ENCODE measurements around the gene ARHGAP45.

Gene ARHGAP45

DNA sequence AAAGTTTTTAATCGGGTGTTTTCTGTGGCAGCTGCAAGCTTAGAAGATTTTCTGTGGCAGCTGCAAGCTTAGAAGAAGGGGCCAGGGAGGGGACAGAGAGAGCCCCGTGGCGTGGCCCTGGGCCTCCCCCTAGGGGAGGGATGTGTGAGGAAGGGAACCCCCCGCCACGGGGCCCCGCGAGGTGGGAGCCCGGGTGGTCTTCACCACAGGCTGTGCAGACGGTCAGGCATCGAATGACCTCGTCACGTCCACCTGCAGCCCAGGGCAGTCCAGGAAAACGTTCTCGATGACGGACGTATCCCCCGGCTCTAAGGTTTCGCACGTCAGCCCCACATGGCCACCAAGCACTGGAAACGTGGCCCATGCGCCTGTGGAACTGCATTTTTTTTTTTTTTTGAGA, 19.6 kb downstream of the ARHGAP45 start:
- CTCF ChIA-PET, result interaction anchor here (1.0 to 7.1 kb wide), 8 partner anchors 9 to 223 kb away, joined by 3 to 34 read pairs (median 4); partner anchors contain the start of gene ARHGAP45
- no peaks in the 10 kb centered on the region for H3K9me3 ChIP-seq (ENCODE audit: control extremely low read depth in 1 of 5, control insufficient read depth in 4 of 5, insufficient read depth in 2 of 5, low read depth in 1 of 5, low read length in 4 of 5)
- peaks cover 2 to 38% (median 37%) of the 10 kb centered on the region in 4 experiments for H3K4me1 ChIP-seq (ENCODE audit: control extremely low read depth in 1 of 4, control insufficient read depth in 4 of 4, insufficient read depth in 4 of 4, low read length in 3 of 4)
- DNase-seq, result no peak
- peaks cover 9 to 66% (median 48%) of the 10 kb centered on the region in 4 experiments for H3K36me3 ChIP-seq (ENCODE audit: control insufficient read depth in 4 of 4, insufficient read depth in 4 of 4, low read length in 3 of 4)
- POLR2A ChIA-PET, result no interaction called here
- 86% methylated on average over 19 of the region's 21 CpGs for WGBS (ENCODE audit: insufficient coverage)
- no peaks in the 10 kb centered on the region for H3K27me3 ChIP-seq (replicated peaks in 2 of 5; ENCODE audit: control insufficient read depth in 4 of 5, insufficient read depth in 5 of 5, low read length in 4 of 5)
- H3K4me3 ChIP-seq (ENCODE audit: control insufficient read depth in 1 of 7, extremely low read depth in 1 of 7, insufficient read depth in 4 of 7, low read depth in 2 of 7, low read length in 6 of 7), result no peak overlapping the region
- no peak overlapping the region for H3K27ac ChIP-seq (ENCODE audit: insufficient read depth in 1 of 2, low read depth in 1 of 2, low read length in 2 of 2, poor library complexity in 1 of 2, severe bottlenecking in 2 of 2)

DNA sequence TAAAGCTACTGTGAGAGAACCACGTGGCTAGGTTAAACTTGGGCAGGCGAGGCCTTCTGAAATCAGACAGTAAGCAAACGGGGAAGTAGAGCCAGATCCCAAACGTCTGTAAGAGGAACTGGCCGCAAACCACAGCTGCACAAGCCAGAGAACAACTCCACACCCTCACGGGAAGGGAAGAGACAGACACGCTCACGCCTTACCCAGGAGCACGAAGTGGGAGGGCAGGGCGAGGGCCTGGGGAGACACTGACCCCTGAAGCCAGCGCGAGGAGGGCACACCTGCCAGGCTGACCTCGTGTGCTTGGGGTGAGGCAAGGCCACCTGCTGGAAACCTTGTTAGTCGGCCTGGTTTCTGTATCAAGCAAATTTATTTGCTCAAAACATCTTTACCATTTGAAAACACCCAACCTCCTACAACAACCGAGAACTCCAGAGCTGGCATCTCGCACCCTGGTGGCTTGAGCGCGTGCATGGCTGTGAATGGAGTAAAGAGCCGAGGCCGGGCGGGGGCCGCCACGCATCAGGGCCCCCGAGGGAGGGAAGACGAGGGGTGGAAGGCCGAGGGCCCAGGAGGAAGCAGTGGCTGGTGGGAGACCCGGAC, 20.9 kb downstream of the ARHGAP45 start:
- H3K27ac ChIP-seq (ENCODE audit: insufficient read depth in 1 of 2, low read depth in 1 of 2, low read length in 2 of 2, poor library complexity in 1 of 2, severe bottlenecking in 2 of 2), result peak overlapping the region in 1 of 2 experiments; percentile 49
- ChIA-PET POLR2A (interaction anchor here (0.6 to 1.3 kb wide), 5 partner anchors 9 to 23 kb away, joined by 3 to 5 read pairs (median 3); no protein-coding TSS in a partner anchor), CTCF (interaction anchor here (0.6 to 7.1 kb wide), 6 partner anchors 9 to 224 kb away, joined by 3 to 34 read pairs (median 4); partner anchors contain the start of gene ARHGAP45)
- no peaks in the 10 kb centered on the region for H3K27me3 ChIP-seq (replicated peaks in 2 of 5; ENCODE audit: control insufficient read depth in 4 of 5, insufficient read depth in 5 of 5, low read length in 4 of 5)
- H3K4me1 ChIP-seq (ENCODE audit: control extremely low read depth in 1 of 4, control insufficient read depth in 4 of 4, insufficient read depth in 4 of 4, low read length in 3 of 4), result peaks cover 2 to 39% (median 37%) of the 10 kb centered on the region in 4 experiments
- no peaks in the 10 kb centered on the region for H3K9me3 ChIP-seq (ENCODE audit: control extremely low read depth in 1 of 5, control insufficient read depth in 4 of 5, insufficient read depth in 2 of 5, low read depth in 1 of 5, low read length in 4 of 5)
- H3K4me3 ChIP-seq (ENCODE audit: control insufficient read depth in 1 of 7, extremely low read depth in 1 of 7, insufficient read depth in 4 of 7, low read depth in 2 of 7, low read length in 6 of 7), result peak overlapping the region in 2 of 7 experiments; percentile 2 to 23
- peak; percentile 86 to 95 (median 94) for DNase-seq
- H3K36me3 ChIP-seq (ENCODE audit: control insufficient read depth in 4 of 4, insufficient read depth in 4 of 4, low read length in 3 of 4), result peaks cover 8 to 65% (median 48%) of the 10 kb centered on the region in 4 experiments
- 5% methylated on average over 25 of the region's 27 CpGs for WGBS (ENCODE audit: insufficient coverage)

DNA sequence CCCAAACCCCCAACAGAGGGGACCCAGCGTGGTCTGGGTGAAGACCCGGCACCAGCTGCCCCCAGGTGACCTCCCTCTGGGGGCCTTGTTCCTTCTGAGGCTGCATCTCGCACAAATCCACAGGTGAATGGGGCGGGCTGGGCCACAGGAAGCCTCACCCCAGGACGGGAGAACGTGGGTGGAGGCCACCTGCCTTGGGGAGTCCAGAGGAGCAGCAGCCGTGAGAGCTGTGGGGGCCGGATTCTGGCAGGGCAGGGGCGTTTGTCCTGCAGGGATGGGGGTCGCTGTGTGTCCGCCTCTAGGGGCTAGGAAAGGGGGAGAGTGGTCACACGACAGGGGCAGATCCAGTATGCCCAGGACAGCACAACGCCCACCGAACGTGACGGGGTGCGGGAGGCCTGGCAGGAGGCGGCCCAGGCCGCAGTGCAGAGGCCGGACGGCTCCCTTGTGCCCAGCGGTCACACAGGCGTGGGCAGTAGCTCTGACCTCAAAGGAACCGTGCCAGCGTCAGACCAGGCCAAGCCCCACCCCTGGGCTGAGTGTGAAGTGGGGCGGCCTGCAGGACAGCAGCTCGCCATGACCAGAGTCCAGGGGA, 21.5 kb downstream of the ARHGAP45 start:
- Histone ChIP-seq H3K4me1 (ENCODE audit: control extremely low read depth in 1 of 4, control insufficient read depth in 4 of 4, insufficient read depth in 4 of 4, low read length in 3 of 4) (peaks cover 2 to 41% (median 38%) of the 10 kb centered on the region in 4 experiments), H3K4me3 (ENCODE audit: control insufficient read depth in 1 of 7, extremely low read depth in 1 of 7, insufficient read depth in 4 of 7, low read depth in 2 of 7, low read length in 6 of 7) (peak overlapping the region in 3 of 7 experiments; percentile 24 to 36 (median 35)), H3K27ac (ENCODE audit: insufficient read depth in 1 of 2, low read depth in 1 of 2, low read length in 2 of 2, poor library complexity in 1 of 2, severe bottlenecking in 2 of 2) (peak overlapping the region in 1 of 2 experiments; percentile 49), H3K36me3 (ENCODE audit: control insufficient read depth in 4 of 4, insufficient read depth in 4 of 4, low read length in 3 of 4) (peaks cover 8 to 64% (median 46%) of the 10 kb centered on the region in 4 experiments), H3K9me3 (ENCODE audit: control extremely low read depth in 1 of 5, control insufficient read depth in 4 of 5, insufficient read depth in 2 of 5, low read depth in 1 of 5, low read length in 4 of 5) (no peaks in the 10 kb centered on the region), H3K27me3 (replicated peaks in 2 of 5; ENCODE audit: control insufficient read depth in 4 of 5, insufficient read depth in 5 of 5, low read length in 4 of 5) (no peaks in the 10 kb centered on the region)
- POLR2A ChIA-PET, result interaction anchor here (0.6 to 1.3 kb wide), 5 partner anchors 10 to 23 kb away, joined by 3 to 5 read pairs (median 3); no protein-coding TSS in a partner anchor
- CTCF ChIA-PET, result interaction anchor here (0.6 to 7.1 kb wide), 6 partner anchors 13 to 69 kb away, joined by 3 to 34 read pairs (median 5); partner anchors contain the start of genes ABCA7 and ARHGAP45
- DNase-seq, result no peak
- 78% methylated on average over 24 of the region's 27 CpGs for WGBS (ENCODE audit: insufficient coverage)

DNA sequence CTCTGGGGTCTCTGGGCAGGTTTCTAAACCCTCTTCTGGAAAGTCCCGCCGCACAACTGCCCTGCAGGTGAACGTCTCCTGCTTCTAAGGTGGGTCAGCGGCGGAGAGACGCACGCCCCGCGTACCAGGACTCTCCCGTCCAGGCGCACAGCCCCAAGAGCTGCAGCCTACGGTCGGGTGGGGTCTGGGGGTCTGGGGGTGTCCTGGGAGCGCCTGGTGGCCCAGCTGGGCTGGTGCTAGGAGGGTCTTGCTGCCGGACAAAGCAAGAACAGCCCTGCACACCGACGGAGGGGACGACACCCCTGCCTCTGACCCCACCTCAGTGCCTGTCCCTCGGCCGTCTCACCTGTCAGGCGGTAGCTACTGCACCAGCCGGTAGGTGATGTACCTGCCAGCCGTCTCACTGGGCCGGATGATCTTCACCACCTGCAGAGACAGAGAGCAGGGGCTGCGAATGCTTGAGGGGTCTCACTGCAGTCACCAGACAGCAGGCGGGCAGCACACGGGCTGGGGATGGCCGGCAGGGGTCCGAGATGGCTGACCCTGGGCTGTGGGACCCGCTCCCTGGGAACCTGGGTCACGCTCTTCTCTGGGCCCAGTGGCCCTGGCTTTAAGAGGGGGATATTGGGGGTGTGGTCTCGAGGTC, 22.3 kb downstream of the ARHGAP45 start:
- CTCF ChIA-PET, result interaction anchor here (0.6 to 7.1 kb wide), 5 partner anchors 12 to 68 kb away, joined by 3 to 34 read pairs (median 5); partner anchors contain the start of genes ABCA7, ARHGAP45 and RNU6-2

DNA sequence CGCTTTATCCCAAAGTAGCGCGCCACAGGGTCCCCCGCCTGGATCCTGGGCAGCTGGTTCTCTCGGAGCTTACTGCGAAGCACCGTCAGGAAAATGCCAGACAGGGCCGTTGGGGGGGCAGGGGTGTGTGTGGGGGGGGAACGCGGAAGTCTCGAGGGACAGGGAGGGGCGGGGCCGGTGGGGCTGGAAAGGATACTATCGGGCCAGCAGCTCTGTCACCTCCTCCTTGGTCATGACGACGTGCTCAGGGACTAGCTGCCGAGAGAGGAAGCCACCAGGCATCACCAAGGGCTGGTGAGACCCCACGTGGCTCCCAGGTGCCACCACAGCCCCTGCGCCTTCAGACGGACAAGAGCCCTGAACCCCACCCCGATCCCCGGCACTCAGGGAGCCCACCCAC, 22.9 kb downstream of the ARHGAP45 start:
- peak in 2 of 3 donors; percentile 40 to 59 for DNase-seq
- CTCF ChIA-PET, result interaction anchor here (1.2 to 7.1 kb wide), 2 partner anchors 23 to 68 kb away, joined by 3 to 34 read pairs; partner anchors contain the start of genes ARHGAP45 and RNU6-2
- no peaks in the 10 kb centered on the region for H3K27me3 ChIP-seq (replicated peaks in 2 of 5; ENCODE audit: control insufficient read depth in 4 of 5, insufficient read depth in 5 of 5, low read length in 4 of 5)
- H3K36me3 ChIP-seq (ENCODE audit: control insufficient read depth in 4 of 4, insufficient read depth in 4 of 4, low read length in 3 of 4), result peaks cover 5 to 58% (median 39%) of the 10 kb centered on the region in 4 experiments
- no peaks in the 10 kb centered on the region for H3K9me3 ChIP-seq (ENCODE audit: control extremely low read depth in 1 of 5, control insufficient read depth in 4 of 5, insufficient read depth in 2 of 5, low read depth in 1 of 5, low read length in 4 of 5)
- no peak overlapping the region for H3K27ac ChIP-seq (ENCODE audit: insufficient read depth in 1 of 2, low read depth in 1 of 2, low read length in 2 of 2, poor library complexity in 1 of 2, severe bottlenecking in 2 of 2)
- peaks cover 2 to 52% (median 50%) of the 10 kb centered on the region in 4 experiments for H3K4me1 ChIP-seq (ENCODE audit: control extremely low read depth in 1 of 4, control insufficient read depth in 4 of 4, insufficient read depth in 4 of 4, low read length in 3 of 4)
- POLR2A ChIA-PET, result interaction anchor here (0.6 to 1.4 kb wide), 2 partner anchors 15 to 179 kb away, joined by 3 read pairs; no protein-coding TSS in a partner anchor
- H3K4me3 ChIP-seq (ENCODE audit: control insufficient read depth in 1 of 7, extremely low read depth in 1 of 7, insufficient read depth in 4 of 7, low read depth in 2 of 7, low read length in 6 of 7), result no peak overlapping the region
- WGBS (ENCODE audit: insufficient coverage), result 82% methylated on average over 6 of the region's 22 CpGs

More for the DNA sequence above, 22.3 kb downstream of the ARHGAP45 start:
- Histone ChIP-seq H3K9me3 (ENCODE audit: control extremely low read depth in 1 of 5, control insufficient read depth in 4 of 5, insufficient read depth in 2 of 5, low read depth in 1 of 5, low read length in 4 of 5) (no peaks in the 10 kb centered on the region), H3K36me3 (ENCODE audit: control insufficient read depth in 4 of 4, insufficient read depth in 4 of 4, low read length in 3 of 4) (peaks cover 7 to 63% (median 43%) of the 10 kb centered on the region in 4 experiments), H3K27me3 (replicated peaks in 2 of 5; ENCODE audit: control insufficient read depth in 4 of 5, insufficient read depth in 5 of 5, low read length in 4 of 5) (no peaks in the 10 kb centered on the region), H3K4me3 (ENCODE audit: control insufficient read depth in 1 of 7, extremely low read depth in 1 of 7, insufficient read depth in 4 of 7, low read depth in 2 of 7, low read length in 6 of 7) (no peak overlapping the region), H3K27ac (ENCODE audit: insufficient read depth in 1 of 2, low read depth in 1 of 2, low read length in 2 of 2, poor library complexity in 1 of 2, severe bottlenecking in 2 of 2) (peak overlapping the region in 1 of 2 experiments; percentile 29), H3K4me1 (ENCODE audit: control extremely low read depth in 1 of 4, control insufficient read depth in 4 of 4, insufficient read depth in 4 of 4, low read length in 3 of 4) (peaks cover 2 to 48% (median 45%) of the 10 kb centered on the region in 4 experiments)
- DNase-seq, result no peak
- POLR2A ChIA-PET, result interaction anchor here (1.2 to 1.4 kb wide), 2 partner anchors 15 kb away, joined by 3 read pairs; no protein-coding TSS in a partner anchor
- 95% methylated on average over 31 of the region's 32 CpGs for WGBS (ENCODE audit: insufficient coverage)

DNA sequence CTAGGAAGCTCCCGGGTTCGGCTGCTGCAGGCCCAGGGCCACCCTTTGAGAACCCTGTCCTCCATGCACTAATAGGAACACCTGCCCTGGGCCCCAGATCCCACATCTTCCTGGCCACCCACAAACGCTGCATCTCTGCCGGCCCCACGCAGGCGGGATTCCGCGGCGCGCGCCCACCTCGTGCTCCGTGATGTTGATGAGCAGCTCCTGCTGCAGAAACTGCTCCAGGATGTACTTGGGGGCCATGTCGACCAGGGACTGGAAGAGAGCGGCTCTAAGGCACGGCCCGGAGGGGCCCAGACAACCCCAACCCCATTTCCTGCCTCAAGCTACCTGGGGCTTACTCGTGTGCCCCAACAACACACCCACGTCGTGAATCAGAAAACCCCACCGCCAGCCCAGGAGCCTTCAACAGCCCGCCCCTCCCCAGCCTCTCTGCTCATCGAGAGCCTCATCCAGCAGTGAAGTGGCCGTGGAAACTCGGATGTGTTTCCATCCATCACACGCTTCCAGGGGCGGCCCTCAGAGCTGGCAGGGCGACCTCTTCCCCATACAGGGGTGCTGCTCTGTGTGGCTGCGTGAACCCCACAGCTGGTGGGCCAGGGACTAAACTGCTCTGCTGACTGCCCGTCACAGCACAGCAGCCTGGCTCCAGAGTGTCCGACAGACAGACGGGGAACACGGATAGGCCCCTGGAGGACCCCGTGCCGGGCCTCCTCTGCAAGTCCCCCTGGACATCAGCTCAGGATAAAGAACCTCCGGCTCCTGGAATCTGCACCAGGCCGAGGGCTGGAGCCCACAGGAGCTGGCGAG, 24.0 kb downstream of the ARHGAP45 start:
- CTCF ChIA-PET, result interaction anchor here (1.0 to 7.1 kb wide), 2 partner anchors 10 to 25 kb away, joined by 3 to 34 read pairs; partner anchors contain the start of gene ARHGAP45
- 98% methylated on average over 37 of the region's 38 CpGs for WGBS (ENCODE audit: insufficient coverage)
- Histone ChIP-seq H3K4me1 (ENCODE audit: control extremely low read depth in 1 of 4, control insufficient read depth in 4 of 4, insufficient read depth in 4 of 4, low read length in 3 of 4) (peaks cover 2 to 58% (median 55%) of the 10 kb centered on the region in 4 experiments), H3K4me3 (ENCODE audit: control insufficient read depth in 1 of 7, extremely low read depth in 1 of 7, insufficient read depth in 4 of 7, low read depth in 2 of 7, low read length in 6 of 7) (no peak overlapping the region), H3K27ac (ENCODE audit: insufficient read depth in 1 of 2, low read depth in 1 of 2, low read length in 2 of 2, poor library complexity in 1 of 2, severe bottlenecking in 2 of 2) (no peak overlapping the region), H3K9me3 (ENCODE audit: control extremely low read depth in 1 of 5, control insufficient read depth in 4 of 5, insufficient read depth in 2 of 5, low read depth in 1 of 5, low read length in 4 of 5) (no peaks in the 10 kb centered on the region), H3K36me3 (ENCODE audit: control insufficient read depth in 4 of 4, insufficient read depth in 4 of 4, low read length in 3 of 4) (peaks cover 3 to 53% (median 32%) of the 10 kb centered on the region in 4 experiments), H3K27me3 (replicated peaks in 2 of 5; ENCODE audit: control insufficient read depth in 4 of 5, insufficient read depth in 5 of 5, low read length in 4 of 5) (no peaks in the 10 kb centered on the region)
- no peak for DNase-seq
- POLR2A ChIA-PET, result no interaction called here
